GM21381 (cell line): Measurements from ENCODE around the gene GLTPD2.

ENCODE experiments used
- ATAC-seq: cut with Tn5 transposase; IDR thresholded peaks from one replicate; pipeline ENCODE4 v1.9.1; 2021; ENCODE audit warnings: mild to moderate bottlenecking, moderate library complexity; ENCODE audit not compliant: unreplicated experiment

GLTPD2 gene

DNA sequence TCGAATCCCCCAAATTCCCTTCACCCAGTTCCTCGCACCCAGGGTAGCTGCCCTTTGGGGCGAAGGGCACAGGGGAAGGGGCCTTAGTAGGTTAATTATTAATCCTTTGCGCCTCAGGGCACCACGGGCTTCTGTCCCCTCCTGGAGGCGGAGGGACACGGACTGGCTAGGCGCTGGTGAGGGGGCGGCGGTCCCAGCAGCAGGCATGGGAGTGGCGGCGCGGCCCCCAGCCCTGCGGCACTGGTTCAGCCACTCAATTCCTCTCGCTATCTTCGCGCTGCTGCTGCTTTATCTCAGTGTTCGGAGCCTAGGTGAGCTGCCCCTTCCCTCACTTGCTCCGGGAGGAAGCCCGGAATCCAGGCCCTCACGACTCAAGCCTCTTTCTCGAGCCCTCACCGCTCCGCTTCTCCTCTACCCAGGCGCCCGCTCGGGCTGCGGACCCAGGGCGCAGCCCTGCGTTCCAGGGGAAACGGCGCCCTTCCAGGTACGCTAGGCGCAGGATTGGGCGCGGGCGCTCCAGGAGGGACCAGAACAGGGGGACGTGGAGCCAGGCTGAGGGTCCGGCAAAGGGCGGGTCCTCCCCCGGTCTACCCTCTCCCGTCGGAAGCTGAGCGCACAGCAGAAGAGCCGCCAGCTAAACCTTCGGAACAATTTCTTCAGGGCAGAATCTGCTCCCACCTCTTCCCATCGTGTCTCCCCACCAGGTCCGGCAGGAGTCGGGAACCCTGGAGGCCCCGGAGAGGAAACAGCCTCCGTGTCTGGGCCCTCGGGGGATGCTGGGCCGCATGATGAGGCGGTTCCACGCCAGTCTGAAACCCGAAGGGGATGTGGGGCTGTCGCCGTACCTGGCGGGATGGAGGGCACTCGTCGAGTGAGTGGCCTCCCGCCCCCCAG lies at the start of gene GLTPD2:
TSS of gene GLTPD2 (plus strand) at position 158 of the 894 bp plus-strand sequence. CDS start at position 206, 48 bp downstream.
- ATAC-seq = no peak

DNA sequence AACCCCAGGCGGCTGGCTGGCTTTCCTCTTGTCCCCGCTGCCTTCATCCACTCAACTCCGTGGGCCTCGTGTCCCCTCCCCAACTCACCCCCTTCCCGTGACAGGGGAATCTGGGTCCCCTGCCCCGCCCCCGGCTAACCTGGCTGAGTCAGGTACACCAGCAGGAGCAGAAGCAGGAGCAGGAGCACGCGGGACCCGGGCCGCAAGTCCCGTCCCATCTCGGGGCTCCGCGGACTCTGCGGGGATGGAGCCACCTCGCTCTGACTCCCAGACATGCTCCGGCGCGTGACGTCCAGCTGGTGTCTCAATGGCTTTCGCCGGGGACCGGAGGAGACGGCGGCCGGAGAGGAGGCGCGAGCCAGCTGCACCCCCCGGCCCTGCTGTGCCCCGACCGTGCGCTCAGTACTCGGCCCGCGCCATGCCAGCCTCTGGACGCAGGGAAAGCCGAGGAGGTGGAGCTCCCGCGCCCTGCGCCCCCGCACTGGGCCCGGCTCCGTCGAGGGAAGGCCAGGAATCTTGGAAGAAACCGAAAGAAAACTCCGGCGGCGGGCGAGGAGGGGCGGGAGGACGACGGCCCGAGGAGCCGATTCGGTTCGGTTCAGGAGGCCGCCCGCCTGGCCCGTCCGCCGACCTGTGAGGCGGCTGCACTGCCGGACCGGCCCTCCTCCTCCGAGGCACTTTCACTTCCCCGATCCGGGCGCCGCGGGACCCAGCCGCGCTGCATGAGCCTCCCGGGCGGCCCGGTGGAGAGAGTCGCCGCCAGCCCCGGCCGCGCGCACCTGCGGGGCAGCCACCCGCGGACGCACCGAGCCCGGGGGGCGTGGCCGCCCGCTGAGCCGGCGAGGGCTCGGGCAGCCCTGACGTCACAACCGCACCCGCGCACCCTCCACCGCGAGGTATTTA lies 49.4 kb upstream of the GLTPD2 start, which contains the start of the genes CXCL16 and ZMYND15:
TSS of gene CXCL16 (minus strand) at position 807 of the 903 bp plus-strand sequence. CDS start at position 218, 589 bp downstream.
TSS of gene ZMYND15 (plus strand) at position 712 of the 903 bp plus-strand sequence. CDS start 716 bp downstream, outside the sequence.
- no peak for ATAC-seq

GRCh38 chr17:4740025-4740351 lies 48.8 kb upstream of the GLTPD2 start:
- no peak for ATAC-seq

- no peak for ATAC-seq
Measured at GRCh38 chr17:4740584-4740983, 48.2 kb upstream of the GLTPD2 start.

DNA sequence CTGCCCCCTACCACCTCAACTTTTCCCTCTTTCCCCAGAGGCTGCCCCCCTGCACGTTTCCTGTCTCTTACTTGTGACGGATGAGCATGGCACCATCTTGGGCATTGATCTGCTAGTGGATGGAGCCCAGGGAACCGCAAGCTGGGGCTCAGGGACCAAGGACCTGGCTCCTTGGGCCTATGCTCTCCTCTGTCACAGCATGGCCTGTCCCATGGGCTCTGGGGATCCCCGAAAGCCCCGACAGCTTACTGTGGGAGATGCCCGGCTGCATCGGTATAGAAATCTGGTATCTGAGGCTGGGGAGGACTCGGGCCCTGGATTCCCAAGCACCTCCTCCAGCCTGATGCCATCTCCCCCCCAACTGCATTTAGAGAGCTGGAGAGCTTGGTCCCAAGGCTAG lies 47.2 kb upstream of the GLTPD2 start:
- no peak for ATAC-seq

- no peak for ATAC-seq
Measured at GRCh38 chr17:4742133-4742532, 46.6 kb upstream of the GLTPD2 start.

- no peak for ATAC-seq
Measured at GRCh38 chr17:4742629-4743028, 46.1 kb upstream of the GLTPD2 start.

DNA sequence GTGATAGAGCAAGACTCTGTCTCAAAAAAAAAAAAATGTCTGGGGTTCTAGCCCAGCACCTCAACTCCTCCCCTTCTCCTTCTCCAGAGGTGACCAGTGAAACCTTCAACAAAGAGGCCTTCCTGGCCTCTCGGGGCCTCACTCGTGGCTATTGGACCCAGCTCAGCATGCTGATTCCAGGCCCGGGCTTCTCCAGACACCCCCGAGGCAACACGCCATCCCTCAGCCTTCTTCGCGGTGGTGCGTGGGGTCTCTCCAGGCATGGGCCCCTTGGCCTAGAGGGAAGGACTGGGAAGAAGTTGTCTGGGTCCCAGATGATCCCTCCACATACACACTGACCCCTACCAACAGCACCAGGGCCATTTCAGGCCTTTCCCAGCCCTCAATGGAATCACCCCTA lies 45.5 kb upstream of the GLTPD2 start:
- no peak for ATAC-seq

DNA sequence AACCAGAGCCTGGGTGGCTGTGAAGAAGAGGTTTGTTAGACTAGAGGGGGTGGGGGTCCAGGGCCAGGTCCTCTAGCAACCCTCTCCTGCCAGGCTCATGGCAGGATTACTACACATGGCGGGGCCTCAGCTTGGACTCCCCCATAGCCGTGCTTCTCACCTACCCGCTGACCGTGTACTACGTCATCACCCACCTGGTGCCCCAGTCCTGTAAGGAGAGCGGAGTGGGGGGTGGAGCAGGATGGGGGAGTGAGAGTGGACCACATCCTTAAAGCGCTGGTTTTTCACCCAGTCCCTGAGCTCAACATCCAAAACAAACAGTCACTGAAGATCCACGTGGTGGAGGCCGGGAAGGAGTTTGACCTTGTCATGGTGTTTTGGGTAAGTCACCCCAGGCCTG lies 44.9 kb upstream of the GLTPD2 start:
- ATAC-seq = no peak

GRCh38 chr17:4744999-4745969 lies 43.5 kb upstream of the GLTPD2 start:
- ATAC-seq = no peak

DNA sequence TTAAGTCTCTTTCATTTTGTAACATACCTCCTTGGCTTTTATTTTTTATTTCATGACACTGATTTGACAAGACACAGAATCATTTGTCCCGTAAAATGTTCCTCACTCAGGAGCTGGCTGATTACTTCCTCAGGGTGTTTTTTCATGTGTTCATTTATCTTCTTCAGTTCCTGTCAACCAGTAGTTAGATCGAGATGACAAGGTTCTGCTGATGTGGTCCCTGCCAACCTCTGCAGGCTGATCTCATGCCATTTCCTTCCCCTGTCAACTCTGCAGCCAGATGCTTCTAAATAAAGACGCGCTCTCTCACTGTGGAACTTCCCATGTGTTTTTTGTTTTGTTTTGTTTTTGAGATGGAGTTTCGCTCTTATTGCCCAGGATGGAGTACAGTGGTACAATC lies 40.9 kb upstream of the GLTPD2 start:
- ATAC-seq = no peak

- ATAC-seq = no peak
Measured at GRCh38 chr17:4748686-4749085, 40.1 kb upstream of the GLTPD2 start.

- ATAC-seq = no peak
Measured at GRCh38 chr17:4750606-4751005, 38.2 kb upstream of the GLTPD2 start.

DNA sequence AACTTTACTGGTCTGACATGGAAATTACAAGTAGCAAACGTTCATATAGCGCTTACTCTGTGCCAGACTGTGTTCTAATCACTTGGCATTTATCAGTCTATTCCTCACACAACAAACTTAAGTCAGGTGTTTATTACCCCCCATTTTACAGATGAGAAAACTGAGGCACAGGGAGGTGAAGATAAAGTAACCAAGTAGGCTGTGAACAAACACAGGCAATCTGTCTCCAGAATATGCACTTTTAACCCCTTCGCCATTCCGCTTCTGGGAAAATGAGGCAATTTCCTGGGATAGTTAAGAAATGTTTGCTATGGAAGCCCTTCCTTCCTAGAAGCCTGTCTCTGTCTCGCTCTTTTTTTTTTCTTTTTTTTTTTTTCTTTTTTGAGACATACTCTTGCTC lies 36.8 kb upstream of the GLTPD2 start:
- ATAC-seq = no peak

DNA sequence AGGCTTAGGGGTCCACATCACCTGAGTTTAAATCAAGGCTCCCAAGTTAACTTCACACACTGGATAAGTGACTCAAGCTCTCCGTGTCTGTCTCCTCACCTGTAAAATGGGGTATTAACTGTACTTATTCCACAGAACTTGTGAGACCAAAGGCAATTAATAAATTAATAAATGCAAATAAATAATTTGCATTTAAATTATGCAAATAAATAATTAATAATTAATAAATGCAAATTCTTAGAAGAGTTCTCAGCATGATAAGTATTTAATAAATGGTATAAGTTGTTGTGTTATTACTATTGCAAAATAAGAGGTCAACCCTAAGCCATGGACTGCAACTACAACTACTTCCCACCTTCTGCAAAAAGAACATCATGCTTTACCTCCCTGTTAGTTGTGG lies 35.4 kb upstream of the GLTPD2 start:
- ATAC-seq = no peak

DNA sequence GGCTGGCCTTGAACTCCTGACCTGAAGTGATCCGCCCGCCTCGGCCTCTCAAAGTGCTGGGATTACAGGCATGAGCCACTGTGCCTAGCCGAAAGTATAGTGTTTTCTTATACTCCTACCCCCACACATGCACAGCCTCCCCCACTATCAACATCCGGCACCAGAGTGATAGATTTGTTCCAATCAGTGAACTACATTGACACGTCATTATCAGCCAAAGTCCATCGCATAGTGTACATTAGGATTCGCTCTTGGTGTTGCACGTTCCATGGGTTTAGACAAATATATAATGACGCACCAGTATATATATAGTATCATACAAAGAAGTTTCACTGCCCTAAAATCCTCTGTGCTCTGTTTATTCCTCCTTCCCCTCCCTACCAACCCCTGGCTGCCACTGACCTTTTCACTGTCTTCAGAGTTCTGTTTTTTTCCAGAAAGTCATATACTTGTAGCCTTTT lies 29.0 kb upstream of the GLTPD2 start:
- no peak for ATAC-seq

DNA sequence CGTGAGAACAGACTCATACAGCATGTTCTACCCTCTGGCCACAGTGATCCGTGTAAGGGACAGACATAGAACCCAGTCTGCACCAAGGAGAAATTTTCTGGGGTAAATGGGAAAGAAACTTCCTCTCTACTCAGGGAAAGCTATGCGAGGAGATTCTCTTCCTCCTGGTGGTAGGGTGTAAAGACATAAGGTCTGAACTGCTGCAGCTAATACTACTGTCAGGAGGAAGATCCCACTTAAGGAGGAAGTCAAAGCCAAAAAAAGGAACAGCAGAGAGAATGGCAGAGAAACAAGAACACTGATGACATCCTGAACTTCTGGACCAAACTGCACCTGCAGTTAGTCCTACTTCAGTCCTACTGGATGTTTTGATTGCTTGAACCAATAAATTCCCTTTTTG lies 24.2 kb upstream of the GLTPD2 start:
- ATAC-seq = no peak

- ATAC-seq = no peak
Measured at GRCh38 chr17:4766201-4766600, 22.6 kb upstream of the GLTPD2 start.

DNA sequence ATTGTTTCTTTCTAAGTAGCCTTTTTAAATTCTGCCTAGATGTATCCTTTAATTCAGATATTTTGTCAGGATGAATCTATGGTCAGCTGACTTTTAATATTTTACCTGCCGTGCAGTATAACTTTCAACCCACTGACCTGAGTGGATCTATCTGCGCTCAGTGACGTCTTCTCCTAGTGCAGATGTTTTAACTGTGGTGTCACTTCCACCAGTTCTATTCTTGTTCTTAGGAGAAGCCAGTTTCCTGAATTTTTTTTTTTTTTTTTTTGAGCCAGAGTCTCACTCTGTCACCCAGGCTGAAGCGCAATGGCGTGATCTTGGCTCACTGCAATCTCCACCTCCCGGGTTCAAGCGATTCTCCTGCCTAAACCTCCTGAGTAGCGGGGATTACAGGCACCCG lies 22.0 kb upstream of the GLTPD2 start:
- ATAC-seq = no peak

GRCh38 chr17:4768298-4768697 lies 20.5 kb upstream of the GLTPD2 start:
- no peak for ATAC-seq
